SK-N-SH treated with all-trans-retinoic acid at 6 μM for 48 hours (cell line): ENCODE measurements around the gene POLR3C.
A peak's percentile ranks its signal among the peaks of the same experiment; 100 is the strongest.

Experiments used
- ATAC-seq: fragments of 200-7000 bp; cut with Tn5 transposase; 3 replicates; pipeline ENCODE4 v1.9.1; 2020; ENCODE audit warnings: mild to moderate bottlenecking, moderate library complexity
- ARNTL ChIP-seq: fragments of 450-650 bp; formaldehyde crosslinking; IDR thresholded peaks from 2 replicates; pipeline ENCODE4 v1.5.0; 2020; ENCODE audit warnings: low read depth, mild to moderate bottlenecking, moderate library complexity, borderline replicate concordance
- BACH2 ChIP-seq: fragments of 250-450 bp; sonication (Bioruptor Pico); IDR thresholded peaks from 2 replicates; pipeline ENCODE4 v1.9.0; 2021; ENCODE audit warnings: mild to moderate bottlenecking, borderline replicate concordance
- CREB5 ChIP-seq: fragments of 250-450 bp; sonication (Bioruptor Pico); IDR thresholded peaks from 2 replicates; pipeline ENCODE4 v1.5.1; 2020; ENCODE audit warnings: low read depth, mild to moderate bottlenecking, moderate library complexity
- CSDC2 ChIP-seq: fragments of 250-450 bp; sonication (Bioruptor Pico); IDR thresholded peaks from 2 replicates; pipeline ENCODE4 v1.5.0; 2020; ENCODE audit warnings: mild to moderate bottlenecking, moderate library complexity
- CSRNP3 ChIP-seq: fragments of 250-450 bp; sonication (Bioruptor Pico); IDR thresholded peaks from 2 replicates; pipeline ENCODE4 v1.5.1; 2021; ENCODE audit warnings: mild to moderate bottlenecking, moderate library complexity
- GLIS3 ChIP-seq: fragments of 250-450 bp; sonication (Bioruptor Pico); IDR thresholded peaks from 2 replicates; pipeline ENCODE4 v1.5.0; 2020; ENCODE audit warnings: mild to moderate bottlenecking, moderate library complexity
- OSR1 ChIP-seq: fragments of 250-450 bp; sonication (Bioruptor Pico); IDR thresholded peaks from 2 replicates; pipeline ENCODE4 v1.8.0; 2022; ENCODE audit warnings: moderate library complexity, mild to moderate bottlenecking, inconsistent platforms
- POU6F1 ChIP-seq: fragments of 250-450 bp; sonication (Bioruptor Pico); IDR thresholded peaks from 2 replicates; pipeline ENCODE4 v1.8.0; 2021; ENCODE audit warnings: low read depth, mild to moderate bottlenecking, moderate library complexity, borderline replicate concordance
- PPARA ChIP-seq: fragments of 250-450 bp; sonication (Bioruptor Pico); IDR thresholded peaks from 2 replicates; pipeline ENCODE4 v1.5.0; 2020; ENCODE audit warnings: mild to moderate bottlenecking, borderline replicate concordance
- RARB ChIP-seq: fragments of 250-450 bp; sonication (Bioruptor Pico); IDR thresholded peaks from 2 replicates; pipeline ENCODE4 v1.8.0; 2021; ENCODE audit warnings: mild to moderate bottlenecking, moderate library complexity
- TCF4 ChIP-seq: fragments of 250-450 bp; sonication (Bioruptor Pico); IDR thresholded peaks from 2 replicates; pipeline ENCODE4 v1.8.0; 2021; ENCODE audit warnings: mild to moderate bottlenecking, moderate library complexity, borderline replicate concordance
- TOX ChIP-seq: fragments of 250-450 bp; sonication (Bioruptor Pico); IDR thresholded peaks from 2 replicates; pipeline ENCODE4 v1.8.0; 2021; ENCODE audit warnings: mild to moderate bottlenecking, moderate library complexity, borderline replicate concordance
- TSHZ2 ChIP-seq: fragments of 250-450 bp; sonication (Bioruptor Pico); IDR thresholded peaks from 2 replicates; pipeline ENCODE4 v1.5.0; 2020; ENCODE audit warnings: mild to moderate bottlenecking, moderate library complexity
- ZC3H10 ChIP-seq: fragments of 250-450 bp; sonication (Bioruptor Pico); IDR thresholded peaks from 2 replicates; pipeline ENCODE4 v1.5.1; 2021; ENCODE audit warnings: mild to moderate bottlenecking, moderate library complexity
- ZFP3 ChIP-seq: fragments of 250-450 bp; sonication (Bioruptor Pico); IDR thresholded peaks from 2 replicates; pipeline ENCODE4 v1.5.0; 2020; ENCODE audit warnings: mild to moderate bottlenecking, moderate library complexity
- ZFP30 ChIP-seq: fragments of 450-650 bp; formaldehyde crosslinking; IDR thresholded peaks from 2 replicates; pipeline ENCODE4 v1.5.0; 2022; ENCODE audit warnings: mild to moderate bottlenecking, moderate library complexity
- ZNF565 ChIP-seq: fragments of 450-650 bp; formaldehyde crosslinking; conservative IDR thresholded peaks from 2 replicates; pipeline ENCODE4 v1.5.0; 2020; ENCODE audit warnings: low read depth, mild to moderate bottlenecking, moderate library complexity
- ZNF70 ChIP-seq: fragments of 450-650 bp; formaldehyde crosslinking; IDR thresholded peaks from 2 replicates; pipeline ENCODE4 v1.5.0; 2020; ENCODE audit warnings: mild to moderate bottlenecking, moderate library complexity
- ZNF8 ChIP-seq: fragments of 450-650 bp; formaldehyde crosslinking; IDR thresholded peaks from 2 replicates; pipeline ENCODE4 v1.5.0; 2020; ENCODE audit warnings: mild to moderate bottlenecking, moderate library complexity

POLR3C gene

GRCh38 chr1:145886390-145886789 is 62.4 kb downstream of the POLR3C start:
- TF ChIP-seq TCF4 (CRISPR knock-in tag) = no peak
- no peak for TF ChIP-seq ZC3H10 (CRISPR knock-in tag)
- no peak for TF ChIP-seq ARNTL
- no peak for TF ChIP-seq ZFP3
- no peak for TF ChIP-seq CSDC2 (CRISPR knock-in tag)
- no peak for TF ChIP-seq TOX (CRISPR knock-in tag)
- no peak for TF ChIP-seq GLIS3 (CRISPR knock-in tag)
- TF ChIP-seq ZFP30 = no peak
- TF ChIP-seq ZNF70 (CRISPR knock-in tag) = no peak
- no peak for TF ChIP-seq OSR1
- TF ChIP-seq TSHZ2 (CRISPR knock-in tag) = no peak
- TF ChIP-seq PPARA (CRISPR knock-in tag) = no peak
- peak; percentile 18 for ATAC-seq

- TF ChIP-seq GLIS3 (CRISPR knock-in tag) = no peak
- TF ChIP-seq BACH2 = no peak
- TF ChIP-seq, all 23 proteins: peak for 0
- ATAC-seq = no peak
Observed at GRCh38 chr1:145886816-145887215, 62.8 kb downstream of the POLR3C start.

- no peak for TF ChIP-seq TCF4 (CRISPR knock-in tag)
- no peak for TF ChIP-seq RARB (CRISPR knock-in tag)
- no peak for TF ChIP-seq ZFP3
- ATAC-seq = no peak
Observed at GRCh38 chr1:145887631-145888030, 63.6 kb downstream of the POLR3C start.

GRCh38 chr1:145889722-145890121 is 65.7 kb downstream of the POLR3C start:
- no peak for ATAC-seq
- TF ChIP-seq TOX (CRISPR knock-in tag) (no peak), PPARA (CRISPR knock-in tag) (no peak), ZFP3 (no peak), CREB5 (CRISPR knock-in tag) (no peak), POU6F1 (CRISPR knock-in tag) (no peak), TSHZ2 (CRISPR knock-in tag) (no peak), ZNF565 (no peak), CSDC2 (CRISPR knock-in tag) (no peak), ZNF8 (CRISPR knock-in tag) (no peak), ZC3H10 (CRISPR knock-in tag) (no peak), CSRNP3 (CRISPR knock-in tag) (no peak)
